ENCODE data around the gene CACNA1G. TPM values are rescaled to one million over a fixed set of nuclear protein-coding genes. Genes with fewer than 3 reads are reported as not detected.
A peak's percentile ranks its signal among the peaks of the same experiment; 100 is the strongest.

The CACNA1G gene
- total and polyA plus RNA-seq, 9 of the 15 experiments (the other 6 are each of a cell fraction or from before 2014, with no cell fraction given) = 0.01 TPM; not detected in 8

DNA sequence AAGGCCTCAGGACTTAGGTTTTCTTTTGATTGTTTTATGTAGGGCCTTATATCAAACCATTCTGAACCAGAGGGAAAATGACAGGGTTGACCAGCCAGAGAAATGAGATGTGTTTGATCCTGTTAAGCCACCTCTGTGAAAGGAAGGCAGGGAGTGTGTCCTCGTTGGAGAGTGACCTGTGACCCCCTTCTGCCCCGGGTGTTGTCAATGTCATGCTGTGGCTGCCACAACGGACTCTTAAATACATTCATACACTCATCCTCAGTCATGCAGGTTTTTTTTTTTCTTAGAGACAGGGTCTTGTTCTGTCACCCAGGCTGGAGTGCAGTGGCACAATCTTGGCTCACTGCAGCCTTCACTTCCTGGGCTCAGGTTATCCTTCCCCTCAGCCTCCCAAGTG lies 46.1 kb upstream of the CACNA1G start (continued):
- TF ChIP-seq, protein P1, sequence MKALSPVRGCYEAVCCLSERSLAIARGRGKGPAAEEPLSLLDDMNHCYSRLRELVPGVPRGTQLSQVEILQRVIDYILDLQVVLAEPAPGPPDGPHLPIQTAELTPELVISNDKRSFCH (CRISPR knock-in tag; IDR thresholded peaks at IDR 0.05) = no peak
- TF ChIP-seq, protein P1 (tag; IDR thresholded peaks at IDR 0.05) = no peak

DNA sequence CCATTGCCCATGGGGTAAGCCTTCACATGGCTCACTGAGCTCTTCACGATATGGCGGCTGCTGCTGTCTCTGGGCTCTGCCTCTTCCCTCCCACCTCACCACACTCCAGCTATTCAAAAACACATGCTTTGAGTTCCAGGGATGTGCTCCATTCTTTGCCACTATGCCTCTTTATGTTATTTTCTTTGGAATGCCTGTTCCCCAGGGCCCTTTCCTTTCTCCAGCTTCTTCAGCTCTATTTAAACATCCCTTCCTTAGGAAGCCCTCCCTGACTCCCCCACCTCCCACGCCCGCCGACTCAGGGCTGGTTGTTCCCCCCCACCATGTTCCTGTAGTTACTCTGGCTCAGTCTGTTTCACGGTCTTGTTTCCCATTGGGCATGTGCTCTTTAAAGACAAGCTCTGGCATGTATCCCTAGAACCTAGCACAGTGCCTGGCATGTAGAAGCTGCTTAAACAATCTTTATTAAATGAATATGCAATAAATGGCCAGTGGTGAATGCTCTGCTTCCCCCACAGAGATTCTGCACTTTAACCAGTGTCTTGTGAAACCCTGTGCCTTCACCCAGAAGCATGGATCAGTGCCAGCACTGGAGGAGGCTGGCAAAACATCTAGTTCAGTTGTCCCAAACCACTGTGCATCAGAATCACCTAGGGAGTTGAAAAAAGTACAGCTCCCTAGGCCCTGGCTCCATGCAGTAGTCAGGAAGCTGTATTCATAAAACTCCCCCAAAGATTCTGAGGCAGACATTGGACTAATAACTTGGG lies 45.4 kb upstream of the CACNA1G start:
- BruUV-seq (replicated peaks) = no TSS peak
- no peak for ATAC-seq
- no peak overlapping the region for H3K4me2 ChIP-seq (ENCODE audit: insufficient read depth, low read length)
- no peak overlapping the region for H3K27ac ChIP-seq (ENCODE audit: extremely low read depth, low read depth, low read length)
- H2AFZ ChIP-seq (ENCODE audit: low read depth, low read length) = no peak overlapping the region
- CTCF ChIA-PET (ENCODE audit: low intra/inter-chr PET ratio) = no interaction called here
- no peak for FAIRE-seq
- POLR2A ChIA-PET = no interaction called here
- in situ Hi-C loops (cut with MboI) = no loop called here
- intact Hi-C loops (cut with micrococcal nuclease) = no loop called here
- H3K9me3 ChIP-seq (replicated peaks; ENCODE audit: control insufficient read depth, insufficient read depth, low read depth, low read length) = no peaks in the 10 kb centered on the region
- DNase-seq (ENCODE audit: extremely low read depth in 1 of 4, low spot score in 3 of 4) = no peak
- 17% methylated on average over 6 of the region's 6 CpGs for WGBS (ENCODE audit: insufficient coverage, low coverage, missing lambda C conversion rate)
- no peaks in the 10 kb centered on the region for H3K4me1 ChIP-seq (replicated peaks in 1 of 2; ENCODE audit: control insufficient read depth in 2 of 2, insufficient read depth in 2 of 2, low read length in 2 of 2)
- H3K27me3 ChIP-seq (ENCODE audit: control insufficient read depth in 2 of 2, insufficient read depth in 2 of 2, low read length in 2 of 2) = peaks cover 14 to 29% of the 10 kb centered on the region in 2 experiments; a peak in 3 of 5 replicates
- H3K79me2 ChIP-seq (ENCODE audit: control insufficient read depth, insufficient read depth, low read length) = no peaks in the 10 kb centered on the region
- H3K9ac ChIP-seq (ENCODE audit: insufficient read depth in 1 of 2, low read depth in 2 of 2, low read length in 2 of 2) = no peak overlapping the region
- no peak overlapping the region for H3K4me3 ChIP-seq
- H4K20me1 ChIP-seq (replicated peaks; ENCODE audit: control insufficient read depth, insufficient read depth, low read length) = no peaks in the 10 kb centered on the region
- no peaks in the 10 kb centered on the region for H3K36me3 ChIP-seq (ENCODE audit: control insufficient read depth, insufficient read depth, low read length)
- H3K9me1 ChIP-seq (ENCODE audit: control insufficient read depth, insufficient read depth, low read length) = no peaks in the 10 kb centered on the region
- TF ChIP-seq GABPB2 (CRISPR knock-in tag; conservative IDR thresholded peaks at IDR 0.05) (no peak), EGR1 (conservative IDR thresholded peaks at IDR 0.05) (peak; percentile 47; the same call in 1 of the 2 replicates)
